OCI-LY3 (cell line): ENCODE measurements around the gene VN1R5.

Source experiments
- EZH2phosphoT487 ChIP-seq: fragments of 200-600 bp; shearing (Covaris generic); IDR thresholded peaks from 2 replicates; pipeline ENCODE4 v1.6.1; 2018; ENCODE audit warnings: antibody characterized with exemption, mixed run types, low read depth
- TF ChIP-seq, protein P1 (sequence below): fragments of 200-600, 300-600 bp; sonication (generic); IDR thresholded peaks from 2 replicates; pipeline ENCODE4 v1.5.1; 2014; ENCODE audit warnings: antibody characterized with exemption, low read length, low read depth

DNA sequence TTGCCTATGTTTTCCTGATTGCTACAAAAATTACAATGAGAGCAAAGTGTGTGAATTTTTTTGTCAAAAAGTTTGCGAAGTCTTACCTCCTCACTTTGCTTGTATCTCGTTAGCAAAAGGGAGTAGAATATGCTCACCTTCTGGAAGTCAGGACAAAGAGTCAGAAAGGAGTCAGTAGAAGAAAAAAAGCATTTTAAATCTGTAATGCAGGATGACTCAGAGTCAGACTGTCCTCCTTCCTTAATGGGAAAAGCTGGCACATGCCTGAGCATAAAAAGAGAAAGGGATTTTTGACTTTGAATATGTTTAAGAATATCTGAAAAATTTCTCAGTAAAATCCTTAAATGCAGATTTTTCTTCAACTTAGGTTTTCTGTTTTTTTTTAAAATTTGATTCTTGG, 14.2 kb upstream of the VN1R5 start:
- TF ChIP-seq, protein P1, sequence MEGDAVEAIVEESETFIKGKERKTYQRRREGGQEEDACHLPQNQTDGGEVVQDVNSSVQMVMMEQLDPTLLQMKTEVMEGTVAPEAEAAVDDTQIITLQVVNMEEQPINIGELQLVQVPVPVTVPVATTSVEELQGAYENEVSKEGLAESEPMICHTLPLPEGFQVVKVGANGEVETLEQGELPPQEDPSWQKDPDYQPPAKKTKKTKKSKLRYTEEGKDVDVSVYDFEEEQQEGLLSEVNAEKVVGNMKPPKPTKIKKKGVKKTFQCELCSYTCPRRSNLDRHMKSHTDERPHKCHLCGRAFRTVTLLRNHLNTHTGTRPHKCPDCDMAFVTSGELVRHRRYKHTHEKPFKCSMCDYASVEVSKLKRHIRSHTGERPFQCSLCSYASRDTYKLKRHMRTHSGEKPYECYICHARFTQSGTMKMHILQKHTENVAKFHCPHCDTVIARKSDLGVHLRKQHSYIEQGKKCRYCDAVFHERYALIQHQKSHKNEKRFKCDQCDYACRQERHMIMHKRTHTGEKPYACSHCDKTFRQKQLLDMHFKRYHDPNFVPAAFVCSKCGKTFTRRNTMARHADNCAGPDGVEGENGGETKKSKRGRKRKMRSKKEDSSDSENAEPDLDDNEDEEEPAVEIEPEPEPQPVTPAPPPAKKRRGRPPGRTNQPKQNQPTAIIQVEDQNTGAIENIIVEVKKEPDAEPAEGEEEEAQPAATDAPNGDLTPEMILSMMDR, result no peak
- TF ChIP-seq EZH2phosphoT487, result no peak
